Muscle layer of duodenum (tissue), 2 donors: Measurements from ENCODE around the gene PDE11A.

Experiments used
- H3K27ac ChIP-seq: one replicate; pipeline ENCODE4 v1.7.0; 2013; ENCODE audit warnings: mild to moderate bottlenecking, low read length
- H3K27me3 ChIP-seq: one replicate; pipeline ENCODE4 v1.7.0; 2013; ENCODE audit warnings: low read depth, mild to moderate bottlenecking, control low read depth, low read length
- H3K36me3 ChIP-seq, 2 donors: one replicate each; pipeline ENCODE4 v1.7.0; 2013; ENCODE audit warnings: low read length in 2 of 2, control low read depth in 1 of 2, mild to moderate bottlenecking in 1 of 2; ENCODE audit not compliant: insufficient read depth in 2 of 2, control insufficient read depth in 1 of 2
- H3K4me1 ChIP-seq, 2 donors: one replicate each; pipeline ENCODE4 v1.7.0; 2013; ENCODE audit warnings: low read length in 2 of 2, mild to moderate bottlenecking in 2 of 2, control low read depth in 1 of 2, moderate library complexity in 1 of 2; ENCODE audit not compliant: insufficient read depth in 2 of 2, control insufficient read depth in 1 of 2
- H3K4me3 ChIP-seq, 2 donors: one replicate each; pipeline ENCODE4 v1.7.0; 2013; ENCODE audit warnings: low read length in 2 of 2, low read depth in 1 of 2, mild to moderate bottlenecking in 1 of 2
- H3K9me3 ChIP-seq, 2 donors: one replicate each; pipeline ENCODE4 v1.7.0; 2013; ENCODE audit warnings: low read length in 2 of 2, control low read depth in 1 of 2, mild to moderate bottlenecking in 1 of 2; ENCODE audit not compliant: control insufficient read depth in 1 of 2
- donor health status: healthy.

PDE11A gene

DNA sequence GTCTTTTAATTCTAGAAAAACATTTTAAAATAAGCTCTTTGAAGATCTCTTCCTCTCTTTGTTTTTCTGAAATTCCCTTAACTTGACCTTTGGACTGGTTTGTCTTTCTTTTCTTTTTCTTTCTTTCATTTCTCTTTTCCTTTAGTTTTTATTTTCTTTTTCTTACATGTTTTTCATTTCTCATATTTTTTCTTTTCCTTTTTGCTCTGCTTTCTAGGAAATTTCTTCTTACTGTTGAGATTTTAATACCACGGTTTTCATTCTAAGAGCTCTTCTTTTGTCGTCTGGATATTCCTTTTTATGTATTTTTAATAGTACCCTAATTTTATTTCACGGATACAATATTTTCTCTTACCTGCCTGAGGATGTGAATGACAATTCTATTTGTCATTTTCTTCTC, 342.2 kb downstream of the PDE11A start:
- Histone ChIP-seq H3K36me3 (no peaks in the 10 kb centered on the region), H3K27ac (no peak overlapping the region), H3K27me3 (no peaks in the 10 kb centered on the region), H3K9me3 (no peaks in the 10 kb centered on the region), H3K4me3 (no peak overlapping the region), H3K4me1 (peaks cover 0 to 5% of the 10 kb centered on the region in 2 donors)

DNA sequence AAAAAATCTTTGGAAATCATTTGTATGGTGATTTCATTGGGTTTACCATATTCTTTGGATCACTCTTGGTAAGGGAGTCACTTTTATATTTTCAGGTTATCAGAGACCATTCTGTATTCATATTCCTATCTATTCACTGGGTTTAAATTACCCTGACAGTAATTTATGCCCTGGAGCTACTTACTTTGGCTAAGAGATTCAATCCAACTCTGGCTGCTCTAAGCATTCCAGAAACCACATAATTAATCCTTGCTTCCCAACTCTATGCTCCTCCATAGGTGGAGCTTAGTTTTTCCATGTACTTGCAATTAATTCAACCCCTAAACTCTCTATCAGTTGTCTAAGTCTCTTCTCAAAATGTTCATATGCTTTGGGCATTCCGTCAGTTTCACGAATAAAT, 343.7 kb downstream of the PDE11A start:
- H3K9me3 ChIP-seq = no peaks in the 10 kb centered on the region
- H3K36me3 ChIP-seq = no peaks in the 10 kb centered on the region
- peaks cover 0 to 5% of the 10 kb centered on the region in 2 donors for H3K4me1 ChIP-seq
- no peak overlapping the region for H3K4me3 ChIP-seq
- no peaks in the 10 kb centered on the region for H3K27me3 ChIP-seq
- H3K27ac ChIP-seq = no peak overlapping the region

DNA sequence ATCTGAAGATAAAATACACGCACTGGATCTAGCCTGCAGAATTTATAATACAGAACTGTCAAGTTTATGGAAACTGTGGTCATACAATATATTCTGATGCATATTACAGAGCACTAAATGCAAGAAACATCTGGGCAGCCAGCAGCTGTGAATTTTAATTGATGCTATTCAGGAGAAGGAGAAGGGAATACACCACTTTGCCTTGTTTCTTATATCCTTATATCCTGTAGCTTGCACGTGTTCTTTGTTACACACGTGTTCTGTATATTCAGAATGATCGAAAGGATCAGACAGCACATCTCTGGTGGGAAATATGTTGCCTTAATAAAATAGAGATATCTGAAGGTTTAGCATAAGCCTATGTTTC, 344.2 kb downstream of the PDE11A start:
- no peaks in the 10 kb centered on the region for H3K27me3 ChIP-seq
- H3K27ac ChIP-seq = no peak overlapping the region
- H3K9me3 ChIP-seq = no peaks in the 10 kb centered on the region
- peaks cover 0 to 5% of the 10 kb centered on the region in 2 donors for H3K4me1 ChIP-seq
- H3K4me3 ChIP-seq = no peak overlapping the region
- H3K36me3 ChIP-seq = no peaks in the 10 kb centered on the region

DNA sequence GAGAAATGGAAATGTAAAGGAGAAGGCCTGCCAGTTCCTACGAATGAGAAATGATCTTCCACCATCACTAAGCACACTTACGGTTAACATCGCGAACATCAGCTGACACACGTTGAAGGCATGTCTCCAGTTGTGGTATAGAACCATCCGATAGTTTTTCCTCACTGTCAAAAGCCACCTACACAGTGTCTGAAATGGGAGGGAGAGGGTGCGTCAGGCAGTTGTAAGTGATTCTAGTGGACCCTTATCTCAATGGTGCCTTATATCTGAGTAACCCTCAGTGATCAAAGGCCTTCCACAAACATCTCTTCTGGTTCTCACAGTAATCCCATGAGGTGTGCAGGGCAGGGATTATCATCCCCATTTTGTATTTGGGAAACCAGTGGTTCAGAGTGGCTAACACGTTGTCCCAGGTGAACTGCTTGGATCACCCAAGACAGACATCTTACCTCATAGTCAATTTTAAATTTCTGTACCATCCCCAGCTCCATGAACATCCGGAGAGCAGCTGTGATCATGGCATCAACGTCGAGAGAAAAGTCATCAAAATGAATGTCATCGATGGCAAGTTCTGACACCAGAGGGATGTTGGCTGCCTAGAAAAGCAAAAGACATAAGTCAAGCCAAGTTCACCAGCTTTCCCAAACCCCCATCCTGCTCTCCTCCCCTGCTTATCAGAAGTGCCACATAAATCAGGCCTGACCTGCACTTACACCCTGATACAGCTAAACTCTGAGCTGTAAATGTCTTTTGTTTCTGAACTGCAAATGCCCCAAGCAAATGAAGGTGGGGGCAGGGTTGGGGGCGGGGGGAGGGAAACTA, 344.8 kb downstream of the PDE11A start:
- Histone ChIP-seq H3K4me1 (peaks cover 0 to 5% of the 10 kb centered on the region in 2 donors), H3K4me3 (no peak overlapping the region), H3K27me3 (no peaks in the 10 kb centered on the region), H3K27ac (no peak overlapping the region), H3K36me3 (no peaks in the 10 kb centered on the region), H3K9me3 (no peaks in the 10 kb centered on the region)

DNA sequence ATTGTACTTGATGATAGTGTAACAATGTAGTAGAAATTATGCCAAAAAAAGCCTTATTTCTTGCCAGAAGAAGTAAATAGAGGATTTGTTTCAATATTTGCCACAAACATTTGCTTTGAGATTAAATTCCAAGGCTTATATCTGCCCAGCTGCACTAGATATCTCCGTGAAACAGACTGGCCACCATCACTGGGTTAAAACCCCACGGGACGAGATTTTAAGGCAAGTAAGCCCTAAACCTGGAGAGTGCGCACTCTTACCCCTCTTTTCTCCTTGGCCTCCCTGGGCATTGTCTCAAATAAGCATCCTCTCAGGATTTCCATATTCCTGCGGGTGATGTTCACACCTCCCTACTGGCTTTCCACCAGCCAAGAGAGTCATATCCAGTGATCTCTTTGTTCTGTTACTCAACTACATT, 345.6 kb downstream of the PDE11A start:
- Histone ChIP-seq H3K27me3 (no peaks in the 10 kb centered on the region), H3K4me1 (peaks cover 0 to 5% of the 10 kb centered on the region in 2 donors), H3K36me3 (no peaks in the 10 kb centered on the region), H3K27ac (no peak overlapping the region), H3K4me3 (no peak overlapping the region), H3K9me3 (no peaks in the 10 kb centered on the region)

DNA sequence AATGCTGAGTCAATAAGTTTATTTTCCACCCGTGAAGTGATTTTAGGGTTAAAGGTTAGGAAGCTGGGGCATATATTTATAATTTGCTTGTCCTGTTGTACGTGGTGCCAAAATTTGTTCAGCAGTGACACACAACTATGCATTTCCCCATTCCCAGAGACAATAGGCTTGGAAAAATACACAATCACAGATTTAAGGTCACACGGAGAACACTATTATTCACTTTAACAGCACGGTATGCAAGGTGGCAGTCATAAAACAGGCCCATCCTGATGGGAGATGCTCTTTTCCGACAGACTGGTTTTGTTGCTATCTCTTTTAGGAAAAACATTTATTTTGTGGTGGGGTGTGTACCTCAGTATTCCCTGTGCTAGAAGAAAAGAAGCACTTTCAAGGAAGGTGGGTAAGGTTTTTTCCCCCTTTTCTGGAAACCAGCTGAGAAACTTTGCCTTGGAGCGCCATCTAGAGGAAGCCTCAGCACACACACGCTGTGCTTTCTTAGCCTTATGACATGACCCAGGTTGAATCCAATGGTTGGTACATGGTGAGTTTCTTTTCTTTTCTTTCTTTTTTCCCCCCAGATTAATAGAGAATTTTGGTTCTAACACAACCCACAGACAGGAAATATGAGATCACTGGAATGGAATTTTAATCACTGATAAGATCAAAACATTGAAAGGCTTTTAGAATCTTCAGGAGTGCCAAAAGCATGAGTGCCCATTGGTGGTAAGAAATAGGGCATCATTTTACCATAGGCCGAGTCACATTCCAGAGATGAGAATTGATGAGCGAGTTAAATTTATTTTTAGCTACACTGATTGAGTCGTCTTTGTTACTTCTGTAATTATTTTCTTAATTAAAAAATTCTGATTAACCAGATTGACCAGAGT, 347.9 kb downstream of the PDE11A start:
- no peak overlapping the region for H3K4me3 ChIP-seq
- peaks cover 0 to 5% of the 10 kb centered on the region in 2 donors for H3K4me1 ChIP-seq
- H3K27me3 ChIP-seq = no peaks in the 10 kb centered on the region
- no peaks in the 10 kb centered on the region for H3K9me3 ChIP-seq
- H3K27ac ChIP-seq = no peak overlapping the region
- no peaks in the 10 kb centered on the region for H3K36me3 ChIP-seq

DNA sequence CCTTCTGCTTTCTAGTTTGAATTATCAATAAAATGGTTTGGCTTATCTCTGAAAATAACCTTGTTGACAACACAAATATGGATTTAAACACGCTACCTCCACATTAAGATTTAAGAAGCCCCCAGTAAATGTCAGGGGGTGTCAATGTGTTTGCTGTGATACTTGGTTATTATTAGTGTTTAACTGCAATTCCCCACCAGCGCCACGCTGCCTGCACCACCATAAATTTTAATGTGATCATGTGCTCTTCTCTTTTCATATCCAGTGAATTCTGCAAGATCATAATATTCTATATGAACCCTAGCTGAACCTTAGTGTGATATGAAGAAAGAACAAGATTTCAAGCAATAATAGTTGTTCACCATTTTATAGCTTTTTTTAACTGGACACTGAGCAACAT, 349.3 kb downstream of the PDE11A start:
- Histone ChIP-seq H3K27ac (no peak overlapping the region), H3K36me3 (no peaks in the 10 kb centered on the region), H3K9me3 (no peaks in the 10 kb centered on the region), H3K4me1 (no peaks in the 10 kb centered on the region), H3K4me3 (no peak overlapping the region), H3K27me3 (no peaks in the 10 kb centered on the region)

DNA sequence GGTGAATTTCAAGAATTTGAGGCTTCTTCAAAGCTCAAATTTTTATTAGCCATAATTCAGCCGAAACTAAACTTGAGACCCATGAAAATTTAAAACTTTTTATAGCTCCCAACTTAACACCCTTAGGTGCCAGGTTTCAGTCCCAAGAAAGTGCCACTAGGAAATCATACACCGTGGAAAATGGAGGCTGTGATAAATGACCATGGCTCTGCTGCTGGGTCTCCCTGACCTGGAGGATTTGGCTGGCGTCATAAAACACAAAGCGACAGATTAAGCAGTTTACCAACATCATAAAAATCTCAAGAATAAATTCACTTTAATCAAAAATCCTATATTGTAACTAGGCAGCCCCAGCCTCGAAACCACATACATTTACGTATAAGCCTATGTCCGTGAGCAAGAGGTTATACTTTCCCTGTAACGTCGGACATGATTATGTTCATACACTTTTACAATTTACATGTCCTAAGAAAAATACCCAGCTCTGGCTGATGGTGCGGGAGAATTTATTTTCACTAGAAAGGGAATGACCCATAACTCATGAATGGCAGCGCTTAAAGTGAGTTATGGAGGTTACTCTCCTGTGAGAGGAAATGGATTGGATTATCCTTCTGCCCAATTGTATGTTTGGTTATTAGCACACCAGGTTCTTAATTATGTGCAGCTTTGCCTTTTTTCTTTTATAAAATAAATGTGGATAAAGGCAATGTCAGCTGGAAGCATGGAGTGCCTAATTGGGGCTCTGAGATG, 350.6 kb downstream of the PDE11A start:
- Histone ChIP-seq H3K4me1 (no peaks in the 10 kb centered on the region), H3K4me3 (no peak overlapping the region), H3K27me3 (no peaks in the 10 kb centered on the region), H3K36me3 (no peaks in the 10 kb centered on the region), H3K9me3 (no peaks in the 10 kb centered on the region), H3K27ac (no peak overlapping the region)

DNA sequence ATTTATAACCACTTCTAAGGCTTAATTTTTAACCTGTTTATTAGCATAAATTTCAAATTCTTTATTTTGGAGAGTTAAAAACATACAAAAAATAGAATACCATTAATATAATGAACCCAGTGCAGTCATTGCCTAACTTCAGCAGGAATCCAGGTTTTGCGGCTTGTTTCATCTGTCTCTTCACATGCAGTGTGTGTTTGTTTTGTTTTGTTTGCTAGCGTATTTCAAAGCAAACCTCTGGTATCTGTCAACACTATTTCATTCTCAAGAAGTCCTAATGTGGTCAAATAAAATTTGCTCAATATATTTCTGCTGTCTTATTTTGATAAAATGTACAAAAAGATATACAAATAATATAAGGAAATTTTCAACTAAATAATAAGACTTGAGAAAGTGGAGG, 351.5 kb downstream of the PDE11A start:
- Histone ChIP-seq H3K4me1 (no peaks in the 10 kb centered on the region), H3K4me3 (no peak overlapping the region), H3K27me3 (no peaks in the 10 kb centered on the region), H3K27ac (no peak overlapping the region), H3K36me3 (no peaks in the 10 kb centered on the region), H3K9me3 (no peaks in the 10 kb centered on the region)

DNA sequence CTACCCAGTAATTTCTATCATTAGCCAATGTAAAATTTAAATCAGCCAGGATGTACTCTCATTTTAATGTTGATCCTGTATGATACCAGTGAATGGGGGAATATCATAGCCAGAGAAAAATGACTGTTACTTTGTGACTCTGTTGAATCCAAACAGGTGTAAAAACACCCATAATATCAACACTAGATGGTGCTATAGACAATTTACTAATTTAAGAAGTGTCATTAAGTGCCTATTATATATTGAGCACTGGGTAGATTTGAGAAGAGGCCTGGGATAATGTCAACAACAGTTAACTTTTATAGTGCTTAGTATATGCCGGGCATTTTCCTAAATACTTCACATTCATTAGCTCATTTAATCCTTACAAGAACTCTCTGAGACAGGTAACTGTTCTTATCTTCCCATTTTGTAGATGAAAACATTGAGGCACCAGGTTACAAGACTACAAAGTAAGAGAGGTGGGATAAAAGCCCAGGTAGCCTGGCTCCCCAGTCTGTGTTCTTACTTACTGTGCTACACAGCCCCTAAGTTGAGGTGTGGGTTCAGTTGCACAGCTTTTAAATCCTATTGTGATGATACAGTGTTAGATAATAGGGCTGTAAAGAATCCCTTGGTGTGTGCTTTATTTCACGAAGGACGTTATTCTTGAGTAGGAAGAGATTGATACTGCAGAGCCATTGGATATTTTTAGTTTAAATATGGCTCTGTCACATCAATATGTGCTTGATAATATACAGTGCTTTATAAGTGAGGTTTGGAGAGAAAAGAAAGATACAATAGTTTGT, 354.6 kb downstream of the PDE11A start:
- no peak overlapping the region for H3K27ac ChIP-seq
- no peak overlapping the region for H3K4me3 ChIP-seq
- H3K27me3 ChIP-seq = no peaks in the 10 kb centered on the region
- H3K4me1 ChIP-seq = no peaks in the 10 kb centered on the region
- H3K36me3 ChIP-seq = no peaks in the 10 kb centered on the region
- H3K9me3 ChIP-seq = no peaks in the 10 kb centered on the region
